ENCODE measurements around the gene KCNT1. TPM values are rescaled to one million over a fixed set of nuclear protein-coding genes. Genes with fewer than 3 reads are reported as not detected.

KCNT1 gene
- polyA plus RNA-seq, 1 experiment, result not detected

DNA sequence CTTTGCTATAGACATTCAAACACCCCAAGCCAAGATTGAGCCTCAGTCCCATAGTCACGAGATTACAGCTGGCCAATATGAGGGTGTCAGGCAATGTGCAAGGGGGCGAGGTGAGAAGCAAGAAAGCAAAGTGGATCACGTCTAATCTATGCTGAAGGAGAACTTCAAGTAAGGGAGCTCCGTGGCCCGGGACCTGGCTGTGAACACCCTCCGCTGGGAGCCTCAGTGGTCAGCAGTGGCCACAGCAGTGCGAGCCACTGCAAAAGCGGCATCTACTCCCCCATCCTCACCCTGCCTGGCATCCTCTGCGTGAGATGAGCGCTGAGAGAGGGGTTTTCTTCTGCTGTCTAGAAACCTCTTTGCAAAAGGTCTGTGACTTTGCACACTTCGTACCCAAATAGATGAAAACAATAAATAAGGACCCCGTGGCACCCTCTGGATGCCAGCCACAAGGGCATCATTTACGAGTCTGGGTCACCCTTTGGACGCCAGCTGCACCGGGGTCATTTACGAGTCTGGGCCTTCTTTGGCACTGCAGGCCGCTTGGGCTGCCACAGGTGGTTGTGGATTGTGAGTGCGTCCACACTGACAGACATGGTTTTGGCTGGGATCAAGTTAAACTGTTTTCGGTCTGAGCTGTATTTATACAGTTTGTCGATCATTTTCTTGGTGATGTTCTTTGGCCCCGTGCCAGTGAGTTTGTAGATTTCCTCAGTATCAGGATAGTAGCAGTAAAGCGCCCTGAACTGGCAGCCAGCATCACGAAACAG is 109.0 kb downstream of the KCNT1 start:
- ChIA-PET CTCF (no interaction called here), POLR2A (no interaction called here)
- TF ChIP-seq, protein P1, sequence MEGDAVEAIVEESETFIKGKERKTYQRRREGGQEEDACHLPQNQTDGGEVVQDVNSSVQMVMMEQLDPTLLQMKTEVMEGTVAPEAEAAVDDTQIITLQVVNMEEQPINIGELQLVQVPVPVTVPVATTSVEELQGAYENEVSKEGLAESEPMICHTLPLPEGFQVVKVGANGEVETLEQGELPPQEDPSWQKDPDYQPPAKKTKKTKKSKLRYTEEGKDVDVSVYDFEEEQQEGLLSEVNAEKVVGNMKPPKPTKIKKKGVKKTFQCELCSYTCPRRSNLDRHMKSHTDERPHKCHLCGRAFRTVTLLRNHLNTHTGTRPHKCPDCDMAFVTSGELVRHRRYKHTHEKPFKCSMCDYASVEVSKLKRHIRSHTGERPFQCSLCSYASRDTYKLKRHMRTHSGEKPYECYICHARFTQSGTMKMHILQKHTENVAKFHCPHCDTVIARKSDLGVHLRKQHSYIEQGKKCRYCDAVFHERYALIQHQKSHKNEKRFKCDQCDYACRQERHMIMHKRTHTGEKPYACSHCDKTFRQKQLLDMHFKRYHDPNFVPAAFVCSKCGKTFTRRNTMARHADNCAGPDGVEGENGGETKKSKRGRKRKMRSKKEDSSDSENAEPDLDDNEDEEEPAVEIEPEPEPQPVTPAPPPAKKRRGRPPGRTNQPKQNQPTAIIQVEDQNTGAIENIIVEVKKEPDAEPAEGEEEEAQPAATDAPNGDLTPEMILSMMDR (IDR thresholded peaks at IDR 0.05; ENCODE audit: low read depth, low read length), result no peak
- H3K9me3 ChIP-seq (ENCODE audit: control insufficient read depth, insufficient read depth, low read length), result no peaks in the 10 kb centered on the region; the same call in 1 of the 2 replicates
- H3K27me3 ChIP-seq (ENCODE audit: control insufficient read depth, insufficient read depth, low read length), result no peaks in the 10 kb centered on the region
- no peak overlapping the region for H3K27ac ChIP-seq (ENCODE audit: low read depth, low read length)
- DNase-seq (ENCODE audit: low read depth, low spot score), result no peak
- H3K4me3 ChIP-seq (ENCODE audit: low read depth, low read length), result no peak overlapping the region

DNA sequence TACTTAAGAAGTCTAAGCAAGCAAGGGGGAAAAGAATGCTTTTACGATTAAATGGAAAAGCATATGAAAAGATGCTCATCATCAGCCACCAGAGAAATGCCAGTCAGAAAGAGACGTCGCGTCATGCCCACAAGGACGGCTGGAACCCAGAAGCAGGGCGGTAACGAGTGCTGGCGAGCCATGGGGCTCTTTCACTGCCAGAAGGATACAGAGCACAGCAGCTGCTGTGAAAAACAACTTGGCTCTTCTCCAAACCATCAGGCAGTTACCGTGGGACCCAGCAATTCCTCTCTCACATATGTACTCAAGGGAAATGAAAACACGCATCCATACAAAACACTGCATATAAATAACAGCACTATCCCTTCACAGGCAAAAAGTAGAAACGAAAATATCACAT is 109.8 kb downstream of the KCNT1 start:
- H3K27me3 ChIP-seq (ENCODE audit: control insufficient read depth, insufficient read depth, low read length), result no peaks in the 10 kb centered on the region
- no peak overlapping the region for H3K4me3 ChIP-seq (ENCODE audit: low read depth, low read length)
- no peaks in the 10 kb centered on the region; the same call in 1 of the 2 replicates for H3K9me3 ChIP-seq (ENCODE audit: control insufficient read depth, insufficient read depth, low read length)
- ChIA-PET CTCF (no interaction called here), POLR2A (no interaction called here)
- no peak overlapping the region for H3K27ac ChIP-seq (ENCODE audit: low read depth, low read length)
- TF ChIP-seq, protein P1 (IDR thresholded peaks at IDR 0.05; ENCODE audit: low read depth, low read length), result no peak
- DNase-seq (ENCODE audit: low read depth, low spot score), result no peak

DNA sequence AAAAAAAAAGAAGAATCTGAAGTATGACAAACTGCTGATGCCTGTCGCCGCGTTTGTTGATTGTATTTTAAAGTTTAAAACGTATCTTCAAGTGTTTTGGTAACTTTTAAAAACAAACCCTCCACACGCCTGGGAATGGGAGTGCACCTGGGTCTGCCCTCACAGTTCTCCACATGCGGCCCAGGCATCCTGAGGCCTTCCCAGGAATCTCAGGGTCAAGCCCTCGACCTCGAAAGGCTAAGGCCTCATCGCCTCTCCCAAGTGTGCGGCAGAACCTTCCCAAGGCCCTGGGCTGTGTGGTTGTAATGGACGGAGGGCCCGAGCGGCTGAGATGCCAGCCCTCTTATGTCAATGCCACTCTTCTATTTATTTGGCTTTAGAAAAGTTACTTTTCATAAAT is 111.0 kb downstream of the KCNT1 start:
- no peak overlapping the region for H3K4me3 ChIP-seq (ENCODE audit: low read depth, low read length)
- POLR2A ChIA-PET, result interaction anchor here (0.6 kb wide), 1 partner anchor 699 kb away, joined by 10 read pairs; no protein-coding TSS in a partner anchor
- CTCF ChIA-PET, result no interaction called here

DNA sequence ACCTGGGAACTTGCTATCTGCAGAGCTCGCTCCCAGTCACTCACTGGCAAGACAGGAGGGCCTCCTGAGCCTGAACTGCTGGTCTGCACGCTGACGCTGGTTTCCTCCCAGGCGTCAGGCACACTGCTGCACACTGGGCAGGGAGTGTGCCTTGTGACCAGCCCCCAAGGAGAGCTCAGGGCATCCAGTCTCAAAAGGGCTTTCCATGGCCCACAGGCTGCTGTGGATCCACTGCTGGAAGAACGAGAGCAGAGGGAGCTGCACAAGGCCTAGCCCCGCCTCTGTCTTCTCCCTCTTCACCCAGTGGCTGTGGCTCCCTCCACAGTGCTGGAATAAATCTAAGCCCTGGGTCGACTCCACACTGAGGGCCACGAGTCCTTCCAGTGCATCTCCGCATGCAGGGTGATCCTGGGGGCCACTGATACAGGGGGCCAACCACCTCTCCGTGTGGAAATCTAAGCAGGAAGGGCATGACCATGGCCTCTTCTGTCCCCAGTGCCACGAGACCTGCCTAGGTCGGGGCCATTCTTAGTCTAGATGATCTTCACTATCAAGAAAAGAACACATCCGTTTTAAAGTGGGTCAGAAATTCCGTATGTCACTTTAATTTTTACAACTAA is 111.8 kb downstream of the KCNT1 start:
- Histone ChIP-seq H3K27me3 (ENCODE audit: control insufficient read depth, insufficient read depth, low read length) (no peaks in the 10 kb centered on the region), H3K27ac (ENCODE audit: low read depth, low read length) (no peak overlapping the region), H3K4me3 (ENCODE audit: low read depth, low read length) (no peak overlapping the region), H3K9me3 (ENCODE audit: control insufficient read depth, insufficient read depth, low read length) (peaks cover 2% of the 10 kb centered on the region; the same call in 1 of the 2 replicates)
- ChIA-PET CTCF (no interaction called here), POLR2A (no interaction called here)
- no peak for DNase-seq (ENCODE audit: low read depth, low spot score)
- TF ChIP-seq, protein P1 (IDR thresholded peaks at IDR 0.05; ENCODE audit: low read depth, low read length), result no peak

More for the DNA sequence above, 111.0 kb downstream of the KCNT1 start:
- no peak for DNase-seq (ENCODE audit: low read depth, low spot score)
- TF ChIP-seq, protein P1 (IDR thresholded peaks at IDR 0.05; ENCODE audit: low read depth, low read length), result no peak
- Histone ChIP-seq H3K27me3 (ENCODE audit: control insufficient read depth, insufficient read depth, low read length) (no peaks in the 10 kb centered on the region), H3K9me3 (ENCODE audit: control insufficient read depth, insufficient read depth, low read length) (no peaks in the 10 kb centered on the region; the same call in 1 of the 2 replicates), H3K27ac (ENCODE audit: low read depth, low read length) (no peak overlapping the region)

DNA sequence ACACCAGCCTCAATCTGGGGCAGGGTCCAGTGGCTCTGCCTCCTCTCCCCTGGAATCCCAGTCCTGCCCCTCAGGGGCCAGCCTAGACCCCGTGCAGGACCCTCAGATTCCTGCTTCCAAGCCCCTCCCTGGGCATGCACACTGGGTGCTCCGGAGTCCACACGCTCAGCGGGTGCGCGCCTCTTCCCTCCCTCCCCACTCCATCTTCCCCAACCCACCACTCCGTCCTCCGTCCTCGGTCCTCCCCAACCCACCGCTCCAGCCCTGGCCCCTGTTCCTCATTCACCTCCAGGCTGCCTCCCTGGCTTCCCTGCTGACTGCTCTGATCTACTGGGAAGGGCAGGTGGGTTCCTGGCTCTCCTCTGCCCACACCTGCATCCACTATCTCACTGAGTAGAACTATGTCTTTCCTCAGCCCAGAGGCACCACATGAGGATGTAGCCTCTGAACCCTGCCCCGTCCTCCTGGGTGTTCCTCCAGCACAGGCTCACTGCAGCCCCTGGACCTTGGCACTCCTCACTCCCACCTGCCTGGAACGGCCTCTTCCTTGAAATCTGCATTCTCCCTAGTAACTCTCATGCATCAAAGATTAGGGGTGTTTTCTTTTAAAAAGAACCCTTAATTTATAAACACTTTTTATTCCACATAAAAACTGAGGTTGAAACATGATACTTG is 112.6 kb downstream of the KCNT1 start:
- peaks cover 5% of the 10 kb centered on the region; the same call in 1 of the 2 replicates for H3K9me3 ChIP-seq (ENCODE audit: control insufficient read depth, insufficient read depth, low read length)
- CTCF ChIA-PET, result no interaction called here
- TF ChIP-seq, protein P1 (IDR thresholded peaks at IDR 0.05; ENCODE audit: low read depth, low read length), result no peak
- no peak overlapping the region for H3K4me3 ChIP-seq (ENCODE audit: low read depth, low read length)
- no peak for DNase-seq (ENCODE audit: low read depth, low spot score)
- no peaks in the 10 kb centered on the region for H3K27me3 ChIP-seq (ENCODE audit: control insufficient read depth, insufficient read depth, low read length)
- POLR2A ChIA-PET, result no interaction called here
- no peak overlapping the region for H3K27ac ChIP-seq (ENCODE audit: low read depth, low read length)

All from AG04450 (cell line).